ENCODE measurements around the gene CCDC92.

CCDC92 gene

GRCh38 chr12:123907726-123908476, 64.7 kb downstream of the CCDC92 start:
- DNase-seq = no peak

DNA sequence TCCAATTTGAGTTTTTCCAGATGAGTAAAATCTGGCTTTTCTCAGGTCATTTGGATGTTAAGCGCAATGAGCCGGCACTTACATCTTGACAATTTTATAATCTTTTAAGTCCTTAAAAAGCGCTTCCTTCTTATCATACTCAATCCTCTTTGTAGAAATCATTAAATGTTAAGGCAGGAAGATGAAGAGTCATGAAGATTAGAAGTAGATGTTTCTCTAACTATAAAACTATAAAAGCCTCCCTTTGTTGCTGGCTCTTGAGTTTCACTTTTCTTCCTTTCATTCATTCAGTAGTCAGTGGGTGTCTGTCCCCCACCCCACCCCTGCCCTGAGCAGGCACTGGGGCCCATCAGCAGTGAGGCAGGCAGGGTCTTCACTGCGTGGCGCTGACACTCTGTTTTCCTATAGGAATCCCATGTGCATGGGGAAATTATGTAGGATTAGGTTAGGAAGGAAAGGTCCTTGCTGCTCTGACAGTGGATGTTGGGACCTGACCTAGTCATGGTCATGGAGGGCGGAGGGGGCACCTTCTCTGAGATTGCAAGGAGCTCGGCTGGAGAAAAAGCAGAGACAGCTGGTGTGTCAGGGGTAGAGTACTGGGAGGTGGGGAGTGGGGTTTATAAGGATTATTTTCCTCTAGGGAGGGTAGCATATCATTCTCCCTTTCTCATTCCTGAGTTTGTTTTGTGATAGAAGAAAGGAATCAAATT, 65.8 kb downstream of the CCDC92 start:
- no peak for DNase-seq

DNA sequence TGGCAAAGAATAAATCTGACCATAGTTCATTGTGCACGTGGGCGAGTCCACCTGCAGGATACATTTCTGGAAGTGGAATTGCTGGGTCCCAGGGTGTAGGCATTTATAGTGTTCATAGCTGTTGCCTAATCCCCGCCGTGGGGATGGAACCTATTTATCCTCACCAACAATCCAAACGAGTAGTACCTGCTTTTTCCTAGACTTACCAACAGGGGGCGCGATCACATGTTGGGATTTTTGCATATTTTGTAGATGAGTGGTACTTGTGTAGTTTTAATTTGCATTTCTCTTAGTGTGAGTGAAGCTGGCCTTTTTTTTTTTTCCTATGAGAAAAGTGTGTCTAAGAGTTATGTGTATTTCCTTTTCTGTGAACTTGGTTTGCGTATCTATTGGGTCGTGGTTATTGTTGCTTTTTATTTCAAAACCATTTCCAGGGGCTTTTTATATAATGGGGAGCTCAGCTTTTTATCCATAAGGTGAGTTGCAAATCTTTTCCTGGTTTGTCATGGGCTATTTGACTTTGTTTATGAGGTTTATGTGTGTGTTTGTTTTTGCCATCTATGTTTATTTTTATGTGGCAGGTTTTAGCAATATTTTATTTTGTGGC, 67.2 kb downstream of the CCDC92 start:
- DNase-seq = peak; percentile 63

- DNase-seq = no peak
These were observed 69.1 kb downstream of the CCDC92 start for GRCh38 chr12:123903301-123904065.

- no peak for DNase-seq
These were observed 69.8 kb downstream of the CCDC92 start for GRCh38 chr12:123902821-123903220.

GRCh38 chr12:123900871-123901376, 71.7 kb downstream of the CCDC92 start:
- peak; percentile 27 for DNase-seq

- DNase-seq = no peak
These were observed 73.3 kb downstream of the CCDC92 start for GRCh38 chr12:123899368-123899767.

- DNase-seq = no peak
These were observed 74.0 kb downstream of the CCDC92 start for GRCh38 chr12:123898673-123899072.

GRCh38 chr12:123897221-123897620, 75.4 kb downstream of the CCDC92 start:
- DNase-seq = no peak

DNA sequence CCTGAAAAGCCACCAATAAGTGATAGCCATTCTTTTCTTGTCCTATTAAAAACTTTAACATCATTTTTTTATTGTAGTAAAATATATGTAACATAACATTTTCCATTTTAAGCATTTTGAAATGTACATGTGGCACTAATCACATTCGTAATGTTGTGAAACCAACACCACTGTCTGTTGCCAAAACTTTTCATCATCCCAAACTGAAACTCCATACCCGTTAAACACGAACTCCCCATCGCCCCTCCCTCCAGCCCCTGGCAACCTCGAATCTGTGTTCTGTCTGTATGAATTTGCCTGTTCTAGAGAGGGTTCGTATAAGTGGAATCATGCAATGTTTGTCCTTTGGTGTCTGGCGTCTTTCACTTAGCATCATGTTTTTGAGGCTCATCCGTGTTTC, 75.9 kb downstream of the CCDC92 start:
- no peak for DNase-seq

DNA sequence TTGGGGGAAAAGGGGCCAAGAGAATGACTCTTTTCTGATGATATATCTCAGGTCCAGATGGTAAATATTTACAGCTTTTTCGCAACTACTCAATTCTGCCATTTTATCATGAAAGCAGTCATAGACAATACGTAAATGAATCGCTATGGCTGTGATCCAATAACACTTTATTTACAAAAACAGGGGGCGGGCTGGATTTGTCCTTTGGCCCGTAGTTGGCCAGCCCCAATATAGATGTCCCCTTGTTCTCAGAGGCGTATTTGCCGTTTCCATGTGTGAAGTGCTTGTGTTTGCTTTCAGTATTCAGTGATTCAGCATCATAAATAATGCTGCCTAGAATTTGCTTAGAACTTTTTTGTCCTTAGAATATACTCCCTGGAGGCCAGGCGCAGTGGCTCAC, 77.2 kb downstream of the CCDC92 start:
- DNase-seq = no peak

GRCh38 chr12:123894823-123895345, 77.7 kb downstream of the CCDC92 start:
- no peak for DNase-seq

- no peak for DNase-seq
These were observed 79.4 kb downstream of the CCDC92 start for GRCh38 chr12:123893276-123893675.

GRCh38 chr12:123892853-123893252, 79.8 kb downstream of the CCDC92 start:
- DNase-seq = no peak

GRCh38 chr12:123892180-123892559, 80.5 kb downstream of the CCDC92 start:
- no peak for DNase-seq

- DNase-seq = no peak
These were observed 81.0 kb downstream of the CCDC92 start for GRCh38 chr12:123891516-123892179.

- DNase-seq = no peak
These were observed 81.6 kb downstream of the CCDC92 start for GRCh38 chr12:123891011-123891410.

DNA sequence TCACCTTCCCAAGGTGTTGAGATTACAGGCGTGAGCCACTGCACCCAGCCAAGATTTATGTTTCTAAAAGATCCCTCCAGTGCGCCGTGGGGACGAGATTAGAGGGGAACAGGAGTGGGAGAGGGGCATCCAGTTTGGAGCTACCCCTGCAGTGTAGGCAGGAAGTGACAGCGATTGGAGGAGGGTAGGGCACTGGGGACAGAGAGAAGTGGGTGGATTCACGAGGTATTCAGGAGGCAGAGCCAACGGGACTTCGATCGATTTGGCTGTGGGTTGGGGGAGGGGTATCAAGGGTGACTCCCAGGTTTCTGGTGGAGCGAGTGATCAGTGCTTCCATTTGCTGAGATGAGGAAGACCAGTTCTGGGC, 82.1 kb downstream of the CCDC92 start:
- DNase-seq = no peak

GRCh38 chr12:123889848-123890535, 82.6 kb downstream of the CCDC92 start:
- DNase-seq = no peak

- DNase-seq = no peak
These were observed 83.6 kb downstream of the CCDC92 start for GRCh38 chr12:123888989-123889388.

DNA sequence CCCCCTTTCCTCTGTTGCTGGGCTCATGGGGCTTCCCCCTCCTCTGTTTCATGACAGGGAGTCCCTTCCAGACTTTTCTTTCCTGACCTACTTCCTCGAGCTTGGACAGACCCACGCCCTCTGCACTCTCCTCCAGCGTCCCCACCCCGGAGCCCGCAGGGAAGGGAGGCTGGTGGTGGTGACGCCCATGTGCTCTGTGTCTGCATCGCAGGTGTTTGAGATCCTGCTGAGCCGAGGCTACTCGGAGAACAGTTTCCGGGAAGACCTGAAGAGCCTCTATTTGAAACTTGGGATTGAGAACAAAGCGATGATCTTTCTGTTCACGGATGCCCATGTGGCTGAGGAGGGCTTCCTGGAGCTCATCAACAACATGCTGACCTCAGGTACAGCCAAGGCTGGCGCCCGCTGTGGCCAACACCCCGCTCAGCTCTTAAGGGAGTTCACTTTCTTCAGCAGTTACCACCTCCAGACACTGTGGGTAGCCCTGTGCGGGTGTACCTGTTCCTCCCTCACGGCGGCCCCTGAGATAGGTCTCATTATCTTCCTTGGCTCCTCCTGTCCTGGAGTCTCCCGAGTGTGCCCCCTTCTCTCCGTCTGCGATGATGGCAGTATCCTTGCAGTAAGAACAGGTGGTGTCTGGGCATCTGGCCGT, 85.6 kb downstream of the CCDC92 start:
- peak; percentile 43 for DNase-seq
